DOHH2 (cell line): ENCODE measurements around the gene BSPH1.

Experiments used
- EZH2phosphoT487 ChIP-seq: fragments of 200-600 bp; sonication (generic); IDR thresholded peaks from 2 replicates; pipeline ENCODE4 v1.6.1; 2017; ENCODE audit warnings: borderline replicate concordance, mild to moderate bottlenecking, antibody characterized with exemption, low read length, moderate library complexity, mixed read lengths
- TF ChIP-seq, protein P1 (sequence below): fragments of 200-600 bp; sonication (generic); IDR thresholded peaks from one replicate; pipeline ENCODE4 v1.5.1; 2014; ENCODE audit warnings: antibody characterized with exemption, mild to moderate bottlenecking, low read depth, low read length; ENCODE audit not compliant: poor library complexity, severe bottlenecking

- TF ChIP-seq, protein P1, sequence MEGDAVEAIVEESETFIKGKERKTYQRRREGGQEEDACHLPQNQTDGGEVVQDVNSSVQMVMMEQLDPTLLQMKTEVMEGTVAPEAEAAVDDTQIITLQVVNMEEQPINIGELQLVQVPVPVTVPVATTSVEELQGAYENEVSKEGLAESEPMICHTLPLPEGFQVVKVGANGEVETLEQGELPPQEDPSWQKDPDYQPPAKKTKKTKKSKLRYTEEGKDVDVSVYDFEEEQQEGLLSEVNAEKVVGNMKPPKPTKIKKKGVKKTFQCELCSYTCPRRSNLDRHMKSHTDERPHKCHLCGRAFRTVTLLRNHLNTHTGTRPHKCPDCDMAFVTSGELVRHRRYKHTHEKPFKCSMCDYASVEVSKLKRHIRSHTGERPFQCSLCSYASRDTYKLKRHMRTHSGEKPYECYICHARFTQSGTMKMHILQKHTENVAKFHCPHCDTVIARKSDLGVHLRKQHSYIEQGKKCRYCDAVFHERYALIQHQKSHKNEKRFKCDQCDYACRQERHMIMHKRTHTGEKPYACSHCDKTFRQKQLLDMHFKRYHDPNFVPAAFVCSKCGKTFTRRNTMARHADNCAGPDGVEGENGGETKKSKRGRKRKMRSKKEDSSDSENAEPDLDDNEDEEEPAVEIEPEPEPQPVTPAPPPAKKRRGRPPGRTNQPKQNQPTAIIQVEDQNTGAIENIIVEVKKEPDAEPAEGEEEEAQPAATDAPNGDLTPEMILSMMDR, result no peak
- no peak for TF ChIP-seq EZH2phosphoT487
These were observed 18.4 kb downstream of the BSPH1 start for GRCh38 chr19:47973529-47973928.
